ENCODE data around the gene KPNA1. TPM values are rescaled to one million over a fixed set of nuclear protein-coding genes. Genes with fewer than 3 reads are reported as not detected.

KPNA1 gene
- total RNA-seq, 1 experiment from 2014 or later, result 58.8 TPM

DNA sequence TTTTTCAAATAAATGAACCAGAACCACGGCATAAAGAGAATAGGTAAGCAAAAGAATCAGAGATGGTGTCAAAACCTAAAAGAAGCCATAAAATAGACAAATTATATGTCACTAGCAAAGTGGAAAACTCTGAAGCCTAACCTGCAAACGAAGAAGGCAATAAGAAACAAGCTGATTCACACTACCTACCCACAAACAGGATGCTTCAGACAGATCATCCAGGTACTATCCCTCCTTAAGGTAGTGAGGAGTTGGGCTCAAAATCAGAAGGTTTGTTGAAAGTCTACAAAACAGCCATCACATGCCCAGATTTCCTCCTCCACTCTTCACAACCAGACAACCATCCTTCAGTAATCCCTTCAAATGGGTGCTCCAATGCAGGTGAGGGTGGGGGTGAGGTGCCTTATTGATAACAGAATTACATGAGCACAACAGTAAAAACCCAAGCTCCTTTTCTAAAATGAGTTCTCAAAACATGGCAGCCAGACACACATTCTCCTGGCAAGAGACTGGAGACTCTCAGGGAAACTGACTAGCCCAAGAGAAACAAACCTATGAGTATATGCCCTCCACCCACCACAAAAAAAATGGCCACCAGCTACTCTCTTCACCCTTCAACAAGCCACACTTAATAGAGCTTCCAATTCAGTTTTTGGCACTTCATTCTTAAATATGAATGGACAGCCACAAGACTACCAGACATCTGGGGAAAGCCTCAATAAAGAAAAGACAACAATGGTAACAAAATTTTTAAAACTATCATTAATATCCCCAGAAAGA is 6.4 kb downstream of the KPNA1 start (continued):
- TF ChIP-seq, protein P1, sequence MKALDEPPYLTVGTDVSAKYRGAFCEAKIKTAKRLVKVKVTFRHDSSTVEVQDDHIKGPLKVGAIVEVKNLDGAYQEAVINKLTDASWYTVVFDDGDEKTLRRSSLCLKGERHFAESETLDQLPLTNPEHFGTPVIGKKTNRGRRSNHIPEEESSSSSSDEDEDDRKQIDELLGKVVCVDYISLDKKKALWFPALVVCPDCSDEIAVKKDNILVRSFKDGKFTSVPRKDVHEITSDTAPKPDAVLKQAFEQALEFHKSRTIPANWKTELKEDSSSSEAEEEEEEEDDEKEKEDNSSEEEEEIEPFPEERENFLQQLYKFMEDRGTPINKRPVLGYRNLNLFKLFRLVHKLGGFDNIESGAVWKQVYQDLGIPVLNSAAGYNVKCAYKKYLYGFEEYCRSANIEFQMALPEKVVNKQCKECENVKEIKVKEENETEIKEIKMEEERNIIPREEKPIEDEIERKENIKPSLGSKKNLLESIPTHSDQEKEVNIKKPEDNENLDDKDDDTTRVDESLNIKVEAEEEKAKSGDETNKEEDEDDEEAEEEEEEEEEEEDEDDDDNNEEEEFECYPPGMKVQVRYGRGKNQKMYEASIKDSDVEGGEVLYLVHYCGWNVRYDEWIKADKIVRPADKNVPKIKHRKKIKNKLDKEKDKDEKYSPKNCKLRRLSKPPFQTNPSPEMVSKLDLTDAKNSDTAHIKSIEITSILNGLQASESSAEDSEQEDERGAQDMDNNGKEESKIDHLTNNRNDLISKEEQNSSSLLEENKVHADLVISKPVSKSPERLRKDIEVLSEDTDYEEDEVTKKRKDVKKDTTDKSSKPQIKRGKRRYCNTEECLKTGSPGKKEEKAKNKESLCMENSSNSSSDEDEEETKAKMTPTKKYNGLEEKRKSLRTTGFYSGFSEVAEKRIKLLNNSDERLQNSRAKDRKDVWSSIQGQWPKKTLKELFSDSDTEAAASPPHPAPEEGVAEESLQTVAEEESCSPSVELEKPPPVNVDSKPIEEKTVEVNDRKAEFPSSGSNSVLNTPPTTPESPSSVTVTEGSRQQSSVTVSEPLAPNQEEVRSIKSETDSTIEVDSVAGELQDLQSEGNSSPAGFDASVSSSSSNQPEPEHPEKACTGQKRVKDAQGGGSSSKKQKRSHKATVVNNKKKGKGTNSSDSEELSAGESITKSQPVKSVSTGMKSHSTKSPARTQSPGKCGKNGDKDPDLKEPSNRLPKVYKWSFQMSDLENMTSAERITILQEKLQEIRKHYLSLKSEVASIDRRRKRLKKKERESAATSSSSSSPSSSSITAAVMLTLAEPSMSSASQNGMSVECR (CRISPR knock-in tag; IDR thresholded peaks at IDR 0.05; ENCODE audit: borderline replicate concordance), result no peak
- TF ChIP-seq ZNF121 (CRISPR knock-in tag; IDR thresholded peaks at IDR 0.05) (no peak), CREM (CRISPR knock-in tag; IDR thresholded peaks at IDR 0.05) (no peak), IRF1 (CRISPR knock-in tag; IDR thresholded peaks at IDR 0.05) (no peak)

DNA sequence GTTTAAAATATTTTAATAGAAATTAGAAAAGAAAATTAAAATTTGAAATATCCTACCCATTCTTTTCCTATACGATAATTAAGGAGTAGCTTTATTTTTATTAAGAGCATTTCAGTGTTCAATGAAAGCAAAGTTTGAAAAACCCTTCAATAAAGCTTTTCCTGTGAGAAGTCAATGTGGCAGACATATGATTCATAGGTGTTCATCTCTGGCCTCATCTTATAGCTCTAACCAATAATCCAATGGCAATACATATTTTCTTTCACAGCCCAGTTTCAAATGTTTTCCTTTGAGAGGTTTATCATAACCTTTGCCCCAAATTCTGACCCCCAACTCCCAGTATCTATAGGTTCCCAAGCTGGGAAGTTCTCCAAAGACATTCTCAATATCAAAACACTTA is 8.3 kb downstream of the KPNA1 start:
- DNase-seq (ENCODE audit: low spot score) (no peak), ATAC-seq (no peak)
- ChIA-PET CTCF (no interaction called here), POLR2A (no interaction called here)
- peaks cover 52% of the 10 kb centered on the region for H3K4me1 Mint-ChIP-seq
- no peaks in the 10 kb centered on the region for H3K36me3 Mint-ChIP-seq
- peaks cover 5% of the 10 kb centered on the region for H3K9me3 Mint-ChIP-seq
- no peak overlapping the region for H3K27ac Mint-ChIP-seq
- H3K4me3 Mint-ChIP-seq, result no peak overlapping the region
- H3K27me3 Mint-ChIP-seq (ENCODE audit: low read depth), result no peaks in the 10 kb centered on the region
- TF ChIP-seq ZNF396 (CRISPR knock-in tag; IDR thresholded peaks at IDR 0.05; ENCODE audit: borderline replicate concordance) (no peak), ZNF671 (CRISPR knock-in tag; IDR thresholded peaks at IDR 0.05) (no peak), ZNF121 (CRISPR knock-in tag; IDR thresholded peaks at IDR 0.05) (no peak), PREB (CRISPR knock-in tag; IDR thresholded peaks at IDR 0.05; ENCODE audit: borderline replicate concordance) (no peak), NFYB (CRISPR knock-in tag; conservative IDR thresholded peaks at IDR 0.05; ENCODE audit: low read depth) (no peak), SMAD4 (CRISPR knock-in tag; IDR thresholded peaks at IDR 0.05) (no peak), NR2C2 (CRISPR knock-in tag; IDR thresholded peaks at IDR 0.05) (no peak), NFE2L1 (CRISPR knock-in tag; IDR thresholded peaks at IDR 0.05) (no peak), EMX1 (CRISPR knock-in tag; IDR thresholded peaks at IDR 0.05) (no peak), MXD4 (CRISPR knock-in tag; IDR thresholded peaks at IDR 0.05; ENCODE audit: borderline replicate concordance) (no peak), AFF4 (CRISPR knock-in tag; IDR thresholded peaks at IDR 0.05; ENCODE audit: borderline replicate concordance) (no peak)
- TF ChIP-seq, protein P2, sequence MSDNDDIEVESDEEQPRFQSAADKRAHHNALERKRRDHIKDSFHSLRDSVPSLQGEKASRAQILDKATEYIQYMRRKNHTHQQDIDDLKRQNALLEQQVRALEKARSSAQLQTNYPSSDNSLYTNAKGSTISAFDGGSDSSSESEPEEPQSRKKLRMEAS (CRISPR knock-in tag; IDR thresholded peaks at IDR 0.05), result no peak
- TF ChIP-seq, protein P3, sequence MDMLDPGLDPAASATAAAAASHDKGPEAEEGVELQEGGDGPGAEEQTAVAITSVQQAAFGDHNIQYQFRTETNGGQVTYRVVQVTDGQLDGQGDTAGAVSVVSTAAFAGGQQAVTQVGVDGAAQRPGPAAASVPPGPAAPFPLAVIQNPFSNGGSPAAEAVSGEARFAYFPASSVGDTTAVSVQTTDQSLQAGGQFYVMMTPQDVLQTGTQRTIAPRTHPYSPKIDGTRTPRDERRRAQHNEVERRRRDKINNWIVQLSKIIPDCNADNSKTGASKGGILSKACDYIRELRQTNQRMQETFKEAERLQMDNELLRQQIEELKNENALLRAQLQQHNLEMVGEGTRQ (CRISPR knock-in tag; IDR thresholded peaks at IDR 0.05), result no peak
- TF ChIP-seq, protein P4, sequence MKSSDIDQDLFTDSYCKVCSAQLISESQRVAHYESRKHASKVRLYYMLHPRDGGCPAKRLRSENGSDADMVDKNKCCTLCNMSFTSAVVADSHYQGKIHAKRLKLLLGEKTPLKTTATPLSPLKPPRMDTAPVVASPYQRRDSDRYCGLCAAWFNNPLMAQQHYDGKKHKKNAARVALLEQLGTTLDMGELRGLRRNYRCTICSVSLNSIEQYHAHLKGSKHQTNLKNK (CRISPR knock-in tag; IDR thresholded peaks at IDR 0.05), result no peak

Measured in WTC11 (cell line).